ENCODE results near the gene PFDN2.

The PFDN2 gene, protein sequence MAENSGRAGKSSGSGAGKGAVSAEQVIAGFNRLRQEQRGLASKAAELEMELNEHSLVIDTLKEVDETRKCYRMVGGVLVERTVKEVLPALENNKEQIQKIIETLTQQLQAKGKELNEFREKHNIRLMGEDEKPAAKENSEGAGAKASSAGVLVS

DNA sequence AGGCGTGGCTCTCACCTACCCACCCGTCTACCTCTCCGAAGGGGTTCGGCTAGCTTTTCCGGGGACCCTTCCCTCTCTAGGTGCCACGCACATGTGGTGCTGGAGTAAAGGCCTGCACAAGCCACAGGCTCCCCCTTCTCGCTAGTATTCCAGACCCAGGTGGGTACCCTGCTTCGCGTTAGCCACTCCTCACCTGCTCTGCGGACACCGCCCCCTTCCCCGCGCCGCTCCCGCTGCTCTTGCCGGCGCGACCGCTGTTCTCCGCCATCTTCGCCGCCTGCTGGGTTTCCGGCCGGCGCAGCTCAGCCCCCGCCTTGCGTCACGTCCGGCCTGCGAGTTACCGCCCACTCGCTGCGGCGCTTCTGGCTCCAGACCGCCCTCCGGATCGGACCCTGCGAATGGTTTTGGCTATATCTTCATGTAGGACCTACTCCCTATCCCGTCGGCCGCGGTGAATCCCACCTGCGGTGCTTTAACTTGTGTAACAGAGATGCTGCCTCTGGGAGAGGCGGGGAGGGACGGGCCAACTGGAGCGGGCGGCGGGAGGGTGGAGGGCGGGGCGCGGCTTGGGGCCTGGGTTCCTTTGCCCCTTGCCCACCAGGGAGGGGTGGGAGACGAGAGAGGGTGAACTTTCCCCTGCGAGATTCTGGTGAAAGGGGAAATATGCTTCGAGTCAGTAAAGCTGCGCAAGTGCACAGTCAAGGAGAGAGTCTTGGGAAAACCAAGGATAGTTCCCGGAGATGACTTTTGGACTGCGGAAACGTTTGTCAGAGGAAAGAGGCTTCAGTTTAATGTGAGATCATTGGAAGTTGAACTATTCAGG is at the start of gene PFDN2, which contains the start of gene NIT1:
Gene PFDN2, minus strand, starts transcription at position 279 of the 823 bp plus-strand sequence. Its CDS starts 11 bp downstream, at position 268.
Gene NIT1, plus strand, starts transcription at position 347 of the 823 bp plus-strand sequence. Its CDS starts 72 bp downstream, at position 419.
- DNase-seq: peak; percentile 76

- DNase-seq: peak; percentile 25
These were observed 49.1 kb upstream of the PFDN2 start for GRCh38 chr1:161166669-161167548.

DNA sequence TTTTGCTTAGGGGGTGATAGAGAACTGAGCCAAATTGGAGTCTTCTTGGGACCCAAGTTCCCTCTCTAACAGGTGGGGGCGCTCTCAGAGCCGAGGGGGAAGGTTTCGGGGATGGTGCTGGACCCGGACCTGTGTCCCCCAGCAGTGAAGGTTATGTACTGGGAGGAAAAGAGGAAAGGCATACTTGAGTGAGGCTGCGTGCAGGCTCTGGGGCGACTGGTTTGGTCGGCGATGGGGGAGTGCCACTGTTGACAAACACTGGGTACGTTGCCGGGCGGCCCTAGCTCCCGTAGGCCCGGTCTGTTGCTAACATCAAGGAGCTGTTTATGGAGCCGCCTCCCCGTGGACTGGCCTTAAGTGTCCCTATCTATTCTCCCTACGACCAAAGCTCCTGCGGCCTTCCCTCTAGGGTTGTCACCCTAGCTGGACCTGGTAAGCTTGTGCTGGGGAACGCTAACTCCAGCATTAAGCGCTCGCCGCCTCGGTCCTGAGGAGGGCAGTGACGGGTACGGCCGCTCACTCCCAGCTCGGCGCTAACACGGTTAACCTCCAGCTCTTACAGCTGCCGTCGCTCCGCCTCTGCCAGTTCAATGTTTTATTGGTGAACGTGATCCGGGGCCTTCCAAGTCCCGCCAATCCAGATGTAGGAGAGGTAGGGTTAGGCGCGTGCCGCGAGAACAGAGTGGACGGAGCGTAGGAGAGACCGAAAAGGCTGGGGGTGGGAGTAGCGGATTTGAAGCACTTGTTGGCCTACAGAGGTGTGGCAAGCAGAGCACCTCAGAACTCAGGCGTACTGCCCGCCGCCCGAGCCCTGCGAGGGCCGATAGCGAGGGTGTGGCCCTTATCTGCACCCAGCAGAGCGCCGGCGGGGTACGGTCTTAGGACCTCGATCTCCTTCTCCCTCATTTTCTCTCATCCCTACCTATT is 48.2 kb upstream of the PFDN2 start, which contains the start of gene PPOX:
Gene PPOX, plus strand, starts transcription at position 685 of the 927 bp plus-strand sequence. CDS start 422 bp downstream, outside the sequence.
- DNase-seq: peak; percentile 98

GRCh38 chr1:161164901-161165610 is 47.2 kb upstream of the PFDN2 start:
- DNase-seq: no peak

DNA sequence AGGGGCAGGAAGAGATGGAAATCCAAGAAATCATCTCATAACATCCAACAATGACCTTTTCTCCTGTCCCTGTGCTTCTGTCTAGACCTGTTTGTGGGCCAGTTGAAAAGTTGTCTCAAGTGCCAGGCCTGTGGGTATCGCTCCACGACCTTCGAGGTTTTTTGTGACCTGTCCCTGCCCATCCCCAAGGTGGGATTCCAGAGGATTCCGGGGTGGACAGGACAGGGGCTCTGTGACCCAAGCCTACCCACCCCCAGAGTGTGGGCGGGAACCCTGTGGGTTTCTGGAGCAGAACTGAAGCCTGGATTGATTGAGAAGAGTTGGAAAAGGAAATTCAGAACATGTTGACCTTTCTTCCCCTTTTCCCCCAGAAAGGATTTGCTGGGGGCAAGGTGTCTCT is 46.0 kb upstream of the PFDN2 start:
- DNase-seq: no peak

DNA sequence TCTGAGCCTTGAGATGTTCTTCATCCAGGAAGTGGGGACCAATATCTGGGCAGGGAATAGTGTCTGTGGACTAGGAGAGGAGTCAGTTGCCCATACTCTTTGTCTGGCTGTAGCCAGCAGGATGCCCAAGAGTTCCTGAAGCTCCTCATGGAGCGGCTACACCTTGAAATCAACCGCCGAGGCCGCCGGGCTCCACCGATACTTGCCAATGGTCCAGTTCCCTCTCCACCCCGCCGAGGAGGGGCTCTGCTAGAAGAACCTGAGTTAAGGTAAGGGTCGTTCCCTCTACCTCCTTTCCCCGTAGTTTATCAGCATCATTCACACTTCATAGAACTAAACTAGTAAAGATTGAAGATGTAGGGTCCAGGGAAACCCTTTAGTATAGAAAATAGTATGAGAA is 45.0 kb upstream of the PFDN2 start:
- no peak for DNase-seq

DNA sequence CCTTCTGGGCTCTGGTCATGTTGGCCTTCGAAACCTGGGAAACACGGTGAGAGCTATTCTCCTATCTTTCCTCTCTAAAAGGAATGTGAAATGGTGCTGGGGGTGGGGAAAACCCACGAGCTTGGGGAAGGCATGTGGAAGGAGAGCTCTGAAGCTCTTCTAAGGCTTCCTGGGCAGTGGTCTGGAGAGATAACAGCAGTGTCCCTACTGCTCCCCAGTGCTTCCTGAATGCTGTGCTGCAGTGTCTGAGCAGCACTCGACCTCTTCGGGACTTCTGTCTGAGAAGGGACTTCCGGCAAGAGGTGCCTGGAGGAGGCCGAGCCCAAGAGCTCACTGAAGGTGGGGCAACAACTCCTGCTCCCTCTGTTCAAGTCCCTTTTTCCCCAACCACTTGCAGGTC is 44.2 kb upstream of the PFDN2 start:
- DNase-seq: no peak

DNA sequence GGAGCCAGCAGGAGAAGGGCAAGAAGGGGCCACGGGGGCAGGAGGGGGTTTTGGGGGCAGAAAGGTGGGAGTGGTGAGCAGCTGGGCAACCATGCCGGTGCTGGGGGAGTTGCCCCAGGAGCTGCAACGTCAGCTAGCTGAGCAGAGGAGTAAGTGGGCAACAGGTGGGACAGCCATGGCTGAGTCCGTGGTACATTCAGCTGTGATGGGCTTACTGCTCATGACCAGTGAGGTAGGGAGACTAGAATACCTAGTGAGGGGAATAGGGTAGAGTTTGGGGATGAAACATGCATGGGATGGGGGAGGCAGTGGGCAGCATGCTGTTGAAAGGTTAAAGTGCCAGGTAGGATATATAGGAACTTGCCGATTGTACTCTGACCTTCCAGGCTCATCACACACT is 43.8 kb upstream of the PFDN2 start:
- DNase-seq: no peak

DNA sequence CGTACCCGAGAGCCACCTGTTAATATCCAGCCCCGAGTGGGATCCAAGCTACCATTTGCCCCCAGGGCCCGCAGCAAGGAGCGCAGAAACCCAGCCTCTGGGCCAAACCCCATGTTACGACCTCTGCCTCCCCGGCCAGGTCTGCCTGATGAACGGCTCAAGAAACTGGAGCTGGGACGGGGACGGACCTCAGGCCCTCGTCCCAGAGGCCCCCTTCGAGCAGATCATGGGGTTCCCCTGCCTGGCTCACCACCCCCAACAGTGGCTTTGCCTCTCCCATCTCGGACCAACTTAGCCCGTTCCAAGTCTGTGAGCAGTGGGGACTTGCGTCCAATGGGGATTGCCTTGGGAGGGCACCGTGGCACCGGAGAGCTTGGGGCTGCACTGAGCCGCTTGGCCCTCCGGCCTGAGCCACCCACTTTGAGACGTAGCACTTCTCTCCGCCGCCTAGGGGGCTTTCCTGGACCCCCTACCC is 42.9 kb upstream of the PFDN2 start:
- DNase-seq: no peak

- DNase-seq: no peak
These were observed 42.0 kb upstream of the PFDN2 start for GRCh38 chr1:161159913-161160243.

- peak; percentile 95 for DNase-seq
These were observed 41.5 kb upstream of the PFDN2 start, which contains the start of gene USP21 for GRCh38 chr1:161159087-161159912. TSS of gene USP21 (plus strand) at chr1:161159500. CDS start at chr1:161160641, 1,141 bp downstream.

- DNase-seq: no peak
These were observed 40.6 kb upstream of the PFDN2 start for GRCh38 chr1:161158316-161159010.

GRCh38 chr1:161157867-161158266 is 40.0 kb upstream of the PFDN2 start:
- DNase-seq: no peak

GRCh38 chr1:161153682-161154337 is 36.0 kb upstream of the PFDN2 start, which contains the start of gene UFC1:
TSS of gene UFC1 (plus strand) at chr1:161153978. CDS start at chr1:161153998, 20 bp downstream.
- DNase-seq: peak; percentile 84

DNA sequence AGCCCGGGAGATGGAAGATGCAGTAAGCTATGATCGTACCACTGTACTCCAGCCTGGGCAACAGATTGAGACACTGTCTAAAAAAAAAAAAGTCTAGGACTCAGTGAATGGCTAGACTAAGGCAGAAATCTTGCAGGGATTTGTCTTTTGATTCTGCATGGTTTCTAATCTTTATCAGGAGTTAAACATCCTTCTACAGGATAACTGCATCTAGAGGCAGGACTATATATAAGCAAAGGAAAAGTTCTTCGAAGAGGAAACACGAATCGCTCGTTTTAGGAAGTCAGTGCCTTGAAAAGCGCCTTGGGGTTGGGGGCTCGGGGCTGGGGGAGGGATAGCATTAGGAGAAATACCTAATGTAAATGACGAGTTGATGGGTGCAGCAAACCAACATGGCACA is 35.3 kb upstream of the PFDN2 start:
- DNase-seq: no peak

DNA sequence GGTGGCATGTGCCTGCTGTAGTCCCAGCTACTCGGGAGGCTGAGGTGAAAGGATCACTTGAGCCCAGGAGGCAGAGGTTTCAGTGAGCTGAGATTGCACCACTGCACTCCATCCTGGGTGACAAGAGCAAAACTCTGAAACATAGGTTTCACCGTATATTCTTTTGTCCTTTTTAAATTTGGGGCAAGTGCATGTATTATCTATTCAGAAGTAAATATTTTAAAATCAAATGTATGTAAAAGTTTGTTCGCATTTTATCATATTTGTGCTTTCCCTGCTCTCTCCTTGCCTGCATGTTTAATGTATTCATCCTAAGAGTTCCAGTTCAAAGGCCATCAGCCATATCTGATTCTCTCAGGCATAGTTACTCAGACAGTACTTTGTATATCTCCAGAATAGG is 28.0 kb upstream of the PFDN2 start:
- DNase-seq: no peak

GRCh38 chr1:161140755-161141400 is 23.0 kb upstream of the PFDN2 start:
- no peak for DNase-seq

DNA sequence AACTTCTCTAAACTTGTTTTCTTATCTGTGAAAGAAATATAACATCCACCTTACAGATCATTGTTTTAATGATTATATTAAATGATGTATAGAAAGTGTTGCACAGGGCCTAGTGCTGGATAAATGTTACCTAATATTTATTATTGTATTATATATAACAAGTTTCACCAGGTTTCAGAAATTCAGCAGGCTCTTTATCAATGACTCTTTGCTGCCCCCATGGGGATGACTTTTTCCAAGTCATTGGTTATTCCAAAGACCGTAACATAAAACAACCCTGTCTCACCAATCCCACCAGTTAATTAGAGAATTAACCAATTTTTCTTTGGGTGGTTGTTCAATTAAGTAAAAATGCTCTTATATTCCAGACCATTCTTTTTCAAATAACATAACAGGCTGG is 21.9 kb upstream of the PFDN2 start:
- DNase-seq: no peak
